OCI-LY1 (cell line): ENCODE data around the gene OR10A7.

Experiments used
- EZH2 ChIP-seq: fragments of 200-600 bp; sonication (generic), shearing (Covaris generic); IDR thresholded peaks from 2 replicates; pipeline ENCODE4 v1.8.0; 2017; ENCODE audit warnings: borderline replicate concordance, mixed run types, mild to moderate bottlenecking, antibody characterized with exemption, low read length, moderate library complexity, mixed read lengths
- TF ChIP-seq, protein P1 (sequence below): fragments of 200-600 bp; sonication (generic), shearing (Covaris generic); IDR thresholded peaks from 2 replicates; pipeline ENCODE4 v1.5.1; 2017; ENCODE audit warnings: mild to moderate bottlenecking, antibody characterized with exemption, low read length, moderate library complexity, mixed read lengths

DNA sequence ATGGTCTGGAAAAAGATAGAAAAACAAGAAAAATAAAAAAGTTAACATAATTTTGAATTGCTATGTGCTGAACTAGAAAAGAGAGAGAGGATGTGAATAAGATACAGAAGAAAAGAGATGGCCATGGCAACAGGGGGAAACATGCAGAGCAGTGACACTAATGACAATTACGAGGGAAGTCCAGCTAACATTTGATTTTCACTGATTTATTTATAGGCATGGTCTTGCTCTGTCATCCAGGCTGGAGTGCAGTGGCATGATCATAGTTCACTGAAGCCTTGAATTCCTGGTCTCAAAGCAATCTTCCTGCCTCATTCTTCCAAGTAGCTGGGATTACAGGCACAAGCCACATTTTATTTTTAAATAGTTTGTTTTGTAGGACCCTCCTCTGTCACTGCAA lies 25.3 kb downstream of the OR10A7 start:
- TF ChIP-seq, protein P1, sequence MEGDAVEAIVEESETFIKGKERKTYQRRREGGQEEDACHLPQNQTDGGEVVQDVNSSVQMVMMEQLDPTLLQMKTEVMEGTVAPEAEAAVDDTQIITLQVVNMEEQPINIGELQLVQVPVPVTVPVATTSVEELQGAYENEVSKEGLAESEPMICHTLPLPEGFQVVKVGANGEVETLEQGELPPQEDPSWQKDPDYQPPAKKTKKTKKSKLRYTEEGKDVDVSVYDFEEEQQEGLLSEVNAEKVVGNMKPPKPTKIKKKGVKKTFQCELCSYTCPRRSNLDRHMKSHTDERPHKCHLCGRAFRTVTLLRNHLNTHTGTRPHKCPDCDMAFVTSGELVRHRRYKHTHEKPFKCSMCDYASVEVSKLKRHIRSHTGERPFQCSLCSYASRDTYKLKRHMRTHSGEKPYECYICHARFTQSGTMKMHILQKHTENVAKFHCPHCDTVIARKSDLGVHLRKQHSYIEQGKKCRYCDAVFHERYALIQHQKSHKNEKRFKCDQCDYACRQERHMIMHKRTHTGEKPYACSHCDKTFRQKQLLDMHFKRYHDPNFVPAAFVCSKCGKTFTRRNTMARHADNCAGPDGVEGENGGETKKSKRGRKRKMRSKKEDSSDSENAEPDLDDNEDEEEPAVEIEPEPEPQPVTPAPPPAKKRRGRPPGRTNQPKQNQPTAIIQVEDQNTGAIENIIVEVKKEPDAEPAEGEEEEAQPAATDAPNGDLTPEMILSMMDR, result no peak
- no peak for TF ChIP-seq EZH2
